Dedifferentiated amniotic fluid mesenchymal stem cell (primary cell): ENCODE measurements around the gene PLD6.
A peak's percentile ranks its signal among the peaks of the same experiment; 100 is the strongest.

Experiments
- DNase-seq: peaks from one replicate; pipeline ENCODE4 v3.0.0-alpha.2; 2016; ENCODE audit errors: extremely low spot score

The PLD6 gene

DNA sequence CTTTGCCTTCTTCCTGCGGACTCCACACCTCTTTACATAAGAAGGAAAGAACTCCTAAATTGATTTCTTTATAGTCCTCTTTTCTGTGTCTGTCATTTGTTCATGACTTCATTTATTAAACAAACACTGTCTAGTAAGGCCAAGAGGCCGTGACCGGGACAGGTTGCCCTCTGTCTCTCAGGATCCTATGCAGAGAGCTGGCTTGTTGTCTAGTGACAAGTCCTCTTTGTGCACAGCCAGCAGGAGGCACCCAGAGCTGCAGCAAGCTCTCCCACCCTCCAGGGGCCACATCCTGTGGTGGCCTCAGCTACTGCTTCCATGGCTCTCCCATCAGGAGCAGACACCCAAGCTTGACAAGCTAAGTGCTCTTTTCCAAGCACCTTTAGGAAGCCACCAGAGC lies 50.6 kb downstream of the PLD6 start:
- DNase-seq: no peak

- no peak for DNase-seq
These were observed 51.2 kb downstream of the PLD6 start for GRCh38 chr17:17154981-17155380.

DNA sequence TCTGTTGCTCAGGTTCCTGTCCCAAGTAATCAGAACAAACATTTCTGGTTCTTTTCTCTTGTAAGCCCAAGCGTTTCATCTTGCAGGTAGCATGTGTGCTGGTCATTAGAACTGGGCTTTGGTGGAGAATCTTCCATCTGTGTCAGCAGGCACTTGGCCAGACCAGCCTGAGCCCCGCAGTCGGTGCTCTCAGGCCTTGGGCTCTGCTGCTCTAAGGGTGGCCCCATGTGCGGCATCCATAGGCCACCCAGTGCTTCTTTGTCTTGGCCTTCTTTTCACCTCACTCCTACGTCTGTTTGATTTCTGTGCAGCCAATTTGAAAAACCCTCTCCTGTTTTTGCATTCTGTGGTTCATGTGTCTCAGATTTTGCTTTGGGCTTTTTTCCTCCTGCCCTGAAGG lies 51.6 kb downstream of the PLD6 start:
- DNase-seq: no peak

DNA sequence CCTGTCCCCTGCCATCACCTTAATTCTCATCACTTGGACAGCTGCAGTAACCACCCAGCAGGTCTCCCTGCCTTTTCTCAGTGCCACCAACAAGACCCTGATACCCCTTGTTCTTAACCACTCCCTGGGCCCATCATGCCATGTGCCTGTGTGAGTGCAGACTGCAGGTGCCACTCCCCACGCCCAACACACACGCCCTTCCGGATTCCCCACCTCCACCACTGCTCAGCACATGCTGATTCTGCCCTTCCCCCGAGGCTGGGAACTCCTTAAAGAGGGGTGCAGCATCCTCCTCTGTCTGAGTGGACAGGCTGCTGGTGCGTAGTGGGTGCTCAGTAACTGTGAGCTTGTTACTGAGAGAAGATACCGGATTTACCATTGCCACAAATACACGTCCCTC lies 52.4 kb downstream of the PLD6 start:
- DNase-seq: no peak

GRCh38 chr17:17153071-17153470 lies 53.1 kb downstream of the PLD6 start:
- no peak for DNase-seq

DNA sequence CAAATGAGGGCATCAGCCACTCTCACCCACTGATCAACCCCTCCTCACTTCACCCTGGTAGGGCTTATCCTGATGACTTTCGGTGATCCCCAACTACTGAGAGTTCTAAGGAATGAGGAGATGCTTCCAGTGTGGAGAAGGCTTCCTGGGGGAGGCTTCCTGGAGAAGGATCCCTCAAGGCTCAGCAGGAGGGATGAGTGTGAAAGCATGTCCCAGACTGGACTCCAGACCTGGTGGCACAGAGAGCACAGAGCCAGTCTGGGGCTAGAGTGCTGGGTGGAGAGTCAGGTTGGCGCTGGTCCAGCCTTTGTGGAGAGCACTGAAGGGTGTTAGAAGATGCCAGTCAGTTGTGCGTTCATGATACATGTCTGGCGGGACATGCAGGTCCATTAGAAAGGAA lies 53.7 kb downstream of the PLD6 start:
- no peak for DNase-seq

DNA sequence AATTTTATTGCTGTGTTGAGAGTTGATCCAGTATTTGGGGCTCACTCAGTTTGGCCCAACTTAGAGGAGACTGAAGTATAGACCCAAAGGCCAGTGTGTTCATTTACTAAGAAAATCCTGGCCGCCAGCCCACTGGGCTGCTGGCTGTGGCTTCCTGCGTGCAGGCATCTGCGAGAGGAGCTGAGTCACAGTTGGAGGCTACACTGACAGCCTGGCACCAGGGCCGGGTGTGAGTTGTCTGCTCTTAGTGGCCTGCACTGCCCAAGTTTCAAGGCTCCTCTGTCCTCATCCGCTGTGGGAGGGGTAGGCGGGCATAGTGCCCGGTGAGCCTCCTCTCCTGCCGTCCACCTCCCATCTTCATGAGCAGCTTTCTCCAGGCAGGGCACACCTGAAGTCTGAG lies 54.2 kb downstream of the PLD6 start:
- peak; percentile 90 for DNase-seq

DNA sequence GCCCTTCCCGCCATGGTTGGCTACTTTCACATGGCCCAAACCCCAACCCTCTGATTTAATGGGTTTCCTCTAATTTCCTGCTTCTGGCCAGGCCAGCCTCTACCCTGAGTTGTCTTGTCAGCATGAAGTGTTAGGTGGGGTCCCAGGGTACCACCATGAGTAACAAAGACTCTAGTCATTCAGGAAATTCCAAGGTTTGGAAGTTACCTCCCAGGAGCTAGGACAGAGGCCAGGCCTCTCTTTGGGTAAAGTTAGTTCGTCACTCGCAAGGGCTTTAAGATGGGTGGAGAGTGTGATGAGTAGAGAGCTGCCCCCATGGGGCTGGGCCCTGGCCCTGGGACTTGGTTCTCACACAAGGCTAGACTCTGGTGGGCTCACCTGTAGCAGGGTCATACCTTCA lies 54.6 kb downstream of the PLD6 start:
- DNase-seq: no peak

DNA sequence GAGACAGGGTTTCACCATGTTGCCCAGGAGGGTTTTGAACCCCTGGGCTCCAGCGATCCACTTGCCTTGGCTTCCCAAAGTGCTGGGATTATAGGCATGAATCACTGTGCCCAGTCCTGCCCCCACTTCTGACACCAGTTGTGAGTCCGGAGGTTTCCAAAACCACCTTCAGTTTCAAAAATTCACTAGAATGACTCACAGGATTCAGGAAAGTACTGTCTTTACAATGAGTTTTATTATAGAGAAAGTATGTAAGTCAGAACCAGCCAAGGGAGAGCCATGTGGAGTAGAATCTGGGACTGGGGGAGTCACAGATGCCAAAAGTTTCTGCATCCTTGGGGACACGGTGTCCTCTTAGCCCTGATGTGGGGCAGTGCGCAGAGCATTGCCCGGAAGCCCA lies 55.1 kb downstream of the PLD6 start:
- peak; percentile 55 for DNase-seq
